GM23338 (cell line): ENCODE measurements around the gene PRMT3.

Source experiments
- CTCF ChIP-seq, 2 experiments: fragments of 200-600 bp in 1 of 2; sonication (generic) in 1 of 2; conservative IDR thresholded peaks; 2 replicates each; pipeline versions ENCODE4 v1.5.1 to v1.6.1; 2016 to 2017; ENCODE audit warnings: antibody characterized with exemption in 2 of 2, low read depth in 2 of 2, mild to moderate bottlenecking in 2 of 2, moderate library complexity in 1 of 2
- EZH2 ChIP-seq: fragments of 200-600 bp; sonication (generic); IDR thresholded peaks from one replicate; pipeline ENCODE4 v1.8.0; 2017; ENCODE audit warnings: antibody characterized with exemption, mild to moderate bottlenecking, low read depth; ENCODE audit not compliant: unreplicated experiment
- EZH2phosphoT487 ChIP-seq: fragments of 200-600 bp; sonication (generic); IDR thresholded peaks from one replicate; pipeline ENCODE4 v1.8.1; 2018; ENCODE audit warnings: antibody characterized with exemption; ENCODE audit not compliant: unreplicated experiment
- JUNB ChIP-seq: IDR thresholded peaks from one replicate; pipeline ENCODE4 v1.6.1; 2016; ENCODE audit warnings: antibody characterized with exemption; ENCODE audit not compliant: unreplicated experiment
- POLR2AphosphoS5 ChIP-seq: IDR thresholded peaks from 2 replicates; pipeline ENCODE4 v1.6.1; 2016; ENCODE audit warnings: antibody characterized with exemption, low read depth
- REST ChIP-seq: IDR thresholded peaks from one replicate; pipeline ENCODE4 v1.6.1; 2018; ENCODE audit warnings: antibody characterized with exemption; ENCODE audit not compliant: unreplicated experiment

- TF ChIP-seq CTCF (conservative IDR thresholded peaks at IDR 0.05; ENCODE audit: low read depth in 2 of 2) = no peak
- TF ChIP-seq EZH2 = no peak
- TF ChIP-seq EZH2phosphoT487 = no peak
- no peak for TF ChIP-seq POLR2AphosphoS5
- TF ChIP-seq REST = no peak
- TF ChIP-seq JUNB = no peak
Measured at GRCh38 chr11:20373147-20373546, 14.4 kb upstream of the PRMT3 start.
